ENCODE measurements around the gene HNRNPC.

DNA sequence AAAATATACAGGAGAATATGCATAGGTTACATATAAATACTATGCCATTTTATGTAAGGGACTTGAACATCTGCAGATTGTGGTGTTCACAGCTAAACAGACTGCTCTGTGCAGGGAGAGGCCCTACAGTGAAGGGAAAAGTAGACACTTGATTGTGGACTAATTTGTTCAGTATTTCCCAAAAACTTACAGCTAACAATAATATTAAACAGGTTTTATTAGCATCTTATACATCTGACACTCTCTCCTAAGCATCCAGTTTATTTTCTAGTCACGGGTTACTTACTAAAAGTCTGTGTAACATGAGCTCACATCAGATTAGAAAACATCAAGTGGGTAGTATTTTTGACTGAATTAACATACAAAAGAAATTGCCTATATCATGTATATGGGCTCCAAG lies 60.1 kb downstream of the HNRNPC start:
- TF ChIP-seq EZH2 (IDR thresholded peaks at IDR 0.05; ENCODE audit: borderline replicate concordance, control insufficient read depth, low read depth, low read length) (no peak), BACH1 (IDR thresholded peaks at IDR 0.05; ENCODE audit: borderline replicate concordance) (no peak), POLR2AphosphoS5 (IDR thresholded peaks at IDR 0.05; ENCODE audit: low read length) (no peak), KDM1A (IDR thresholded peaks at IDR 0.05; ENCODE audit: borderline replicate concordance) (no peak), CBFB (IDR thresholded peaks at IDR 0.05; ENCODE audit: low read depth) (no peak), BMI1 (IDR thresholded peaks at IDR 0.05; ENCODE audit: borderline replicate concordance) (no peak)
- TF ChIP-seq, protein P1, sequence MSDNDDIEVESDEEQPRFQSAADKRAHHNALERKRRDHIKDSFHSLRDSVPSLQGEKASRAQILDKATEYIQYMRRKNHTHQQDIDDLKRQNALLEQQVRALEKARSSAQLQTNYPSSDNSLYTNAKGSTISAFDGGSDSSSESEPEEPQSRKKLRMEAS (IDR thresholded peaks at IDR 0.05; ENCODE audit: low read depth, low read length) = no peak

All from GM12878 (cell line).